Stimulated activated naive CD8-positive, alpha-beta T cell treated with anti-CD3 and anti-CD28 coated beads, Interleukin-15, Interleukin-2, amounts not matched to agents 100 ng/mL and 50 ng/mL, for 24 hours (primary cell): Measurements from ENCODE around the gene CDH23.

Experiments used
- H3K27ac Mint-ChIP-seq: one replicate; pipeline ENCODE4 v1.8.0; 2021; ENCODE audit warnings: mild to moderate bottlenecking, mixed read lengths
- H3K27me3 Mint-ChIP-seq: one replicate; pipeline ENCODE4 v1.8.0; 2021; ENCODE audit warnings: mixed read lengths
- H3K36me3 Mint-ChIP-seq: one replicate; pipeline ENCODE4 v1.8.0; 2021; ENCODE audit warnings: low read depth, mixed read lengths
- H3K4me1 Mint-ChIP-seq: one replicate; pipeline ENCODE4 v1.8.0; 2021; ENCODE audit warnings: low read depth, mixed read lengths
- H3K4me3 Mint-ChIP-seq: one replicate; pipeline ENCODE4 v1.8.0; 2021; ENCODE audit warnings: mild to moderate bottlenecking, mixed read lengths
- H3K9me3 Mint-ChIP-seq: one replicate; pipeline ENCODE4 v1.8.0; 2021; ENCODE audit warnings: mixed read lengths

CDH23 gene

GRCh38 chr10:71644307-71645180, 247.8 kb downstream of the CDH23 start:
- Mint-ChIP-seq H3K4me3 (no peak overlapping the region), H3K36me3 (no peaks in the 10 kb centered on the region), H3K9me3 (no peaks in the 10 kb centered on the region), H3K4me1 (peaks cover 19% of the 10 kb centered on the region), H3K27me3 (no peaks in the 10 kb centered on the region), H3K27ac (no peak overlapping the region)

GRCh38 chr10:71645185-71645584, 248.5 kb downstream of the CDH23 start:
- no peaks in the 10 kb centered on the region for H3K27me3 Mint-ChIP-seq

GRCh38 chr10:71646037-71646436, 249.3 kb downstream of the CDH23 start:
- Mint-ChIP-seq H3K27ac (no peak overlapping the region), H3K4me3 (no peak overlapping the region), H3K27me3 (no peaks in the 10 kb centered on the region), H3K4me1 (peaks cover 19% of the 10 kb centered on the region), H3K9me3 (no peaks in the 10 kb centered on the region), H3K36me3 (no peaks in the 10 kb centered on the region)

More at GRCh38 chr10:71645185-71645584, 248.5 kb downstream of the CDH23 start:
- Mint-ChIP-seq H3K27ac (no peak overlapping the region), H3K4me1 (peaks cover 19% of the 10 kb centered on the region), H3K9me3 (no peaks in the 10 kb centered on the region), H3K36me3 (no peaks in the 10 kb centered on the region), H3K4me3 (no peak overlapping the region)

- Mint-ChIP-seq H3K4me3 (no peak overlapping the region), H3K27me3 (no peaks in the 10 kb centered on the region), H3K36me3 (no peaks in the 10 kb centered on the region), H3K9me3 (no peaks in the 10 kb centered on the region), H3K4me1 (peaks cover 19% of the 10 kb centered on the region), H3K27ac (no peak overlapping the region)
Measured at GRCh38 chr10:71646592-71647292, 250.0 kb downstream of the CDH23 start.

GRCh38 chr10:71647526-71648253, 251.0 kb downstream of the CDH23 start:
- Mint-ChIP-seq H3K9me3 (no peaks in the 10 kb centered on the region), H3K4me3 (no peak overlapping the region), H3K27me3 (no peaks in the 10 kb centered on the region), H3K4me1 (peaks cover 19% of the 10 kb centered on the region), H3K36me3 (no peaks in the 10 kb centered on the region), H3K27ac (no peak overlapping the region)

GRCh38 chr10:71648254-71648932, 251.7 kb downstream of the CDH23 start:
- Mint-ChIP-seq H3K9me3 (no peaks in the 10 kb centered on the region), H3K4me1 (peaks cover 18% of the 10 kb centered on the region), H3K27ac (no peak overlapping the region), H3K4me3 (no peak overlapping the region), H3K36me3 (no peaks in the 10 kb centered on the region), H3K27me3 (no peaks in the 10 kb centered on the region)

- Mint-ChIP-seq H3K9me3 (no peaks in the 10 kb centered on the region), H3K4me3 (no peak overlapping the region), H3K4me1 (peaks cover 12% of the 10 kb centered on the region), H3K27ac (peak overlapping the region; percentile 14), H3K27me3 (no peaks in the 10 kb centered on the region), H3K36me3 (no peaks in the 10 kb centered on the region)
Measured at GRCh38 chr10:71648933-71649320, 252.2 kb downstream of the CDH23 start.

- no peaks in the 10 kb centered on the region for H3K36me3 Mint-ChIP-seq
- peaks cover 5% of the 10 kb centered on the region for H3K4me1 Mint-ChIP-seq
- no peak overlapping the region for H3K4me3 Mint-ChIP-seq
- H3K9me3 Mint-ChIP-seq: no peaks in the 10 kb centered on the region
- H3K27ac Mint-ChIP-seq: no peak overlapping the region
- no peaks in the 10 kb centered on the region for H3K27me3 Mint-ChIP-seq
Measured at GRCh38 chr10:71649631-71650030, 252.9 kb downstream of the CDH23 start.

GRCh38 chr10:71650397-71650796, 253.7 kb downstream of the CDH23 start:
- Mint-ChIP-seq H3K27me3 (no peaks in the 10 kb centered on the region), H3K4me1 (peaks cover under 1% of the 10 kb centered on the region), H3K9me3 (no peaks in the 10 kb centered on the region), H3K4me3 (no peak overlapping the region), H3K27ac (no peak overlapping the region), H3K36me3 (no peaks in the 10 kb centered on the region)

GRCh38 chr10:71651428-71651827, 254.7 kb downstream of the CDH23 start:
- Mint-ChIP-seq H3K4me3 (no peak overlapping the region), H3K36me3 (no peaks in the 10 kb centered on the region), H3K27ac (no peak overlapping the region), H3K4me1 (no peaks in the 10 kb centered on the region), H3K27me3 (no peaks in the 10 kb centered on the region), H3K9me3 (no peaks in the 10 kb centered on the region)

GRCh38 chr10:71651928-71652327, 255.2 kb downstream of the CDH23 start:
- Mint-ChIP-seq H3K36me3 (no peaks in the 10 kb centered on the region), H3K4me1 (no peaks in the 10 kb centered on the region), H3K27ac (no peak overlapping the region), H3K4me3 (no peak overlapping the region), H3K27me3 (no peaks in the 10 kb centered on the region), H3K9me3 (no peaks in the 10 kb centered on the region)

GRCh38 chr10:71653044-71653443, 256.3 kb downstream of the CDH23 start:
- no peak overlapping the region for H3K4me3 Mint-ChIP-seq
- H3K36me3 Mint-ChIP-seq: no peaks in the 10 kb centered on the region
- no peaks in the 10 kb centered on the region for H3K27me3 Mint-ChIP-seq
- no peaks in the 10 kb centered on the region for H3K4me1 Mint-ChIP-seq
- no peaks in the 10 kb centered on the region for H3K9me3 Mint-ChIP-seq
- H3K27ac Mint-ChIP-seq: no peak overlapping the region

- Mint-ChIP-seq H3K27me3 (no peaks in the 10 kb centered on the region), H3K9me3 (no peaks in the 10 kb centered on the region), H3K4me1 (no peaks in the 10 kb centered on the region), H3K27ac (no peak overlapping the region), H3K4me3 (no peak overlapping the region), H3K36me3 (no peaks in the 10 kb centered on the region)
Measured at GRCh38 chr10:71656220-71656619, 259.5 kb downstream of the CDH23 start.

- no peak overlapping the region for H3K4me3 Mint-ChIP-seq
- H3K27me3 Mint-ChIP-seq: no peaks in the 10 kb centered on the region
- H3K9me3 Mint-ChIP-seq: no peaks in the 10 kb centered on the region
- H3K4me1 Mint-ChIP-seq: no peaks in the 10 kb centered on the region
- no peak overlapping the region for H3K27ac Mint-ChIP-seq
- H3K36me3 Mint-ChIP-seq: no peaks in the 10 kb centered on the region
Measured at GRCh38 chr10:71657604-71658466, 261.1 kb downstream of the CDH23 start.
